ENCODE measurements around the gene HCFC1R1. TPM values are rescaled to one million over a fixed set of nuclear protein-coding genes. Genes with fewer than 3 reads are reported as not detected.

The HCFC1R1 gene
- total RNA-seq, 1 experiment from 2014 or later: 60.0 TPM

GRCh38 chr16:2974319-2975056 lies 49.3 kb downstream of the HCFC1R1 start:
- peaks cover 11 to 31% of the 10 kb centered on the region in 2 experiments; a peak in 3 of 4 replicates for H3K4me1 ChIP-seq (ENCODE audit: control insufficient read depth in 1 of 2, insufficient read depth in 2 of 2, low read length in 2 of 2)
- RAD21 ChIA-PET (ENCODE audit: low non-redundant PET in 1 of 2, low total read pairs in 2 of 2, uncharacterized antibody in 2 of 2, unreplicated experiment in 2 of 2): no interaction called here
- intact Hi-C loops (cut with micrococcal nuclease): no loop called here
- TF ChIP-seq SIN3A (IDR thresholded peaks at IDR 0.05; ENCODE audit: low read depth) (no peak), ATF3 (IDR thresholded peaks at IDR 0.05) (no peak), EGR1 (IDR thresholded peaks at IDR 0.05; ENCODE audit: low read depth) (no peak), CTCF (IDR thresholded peaks at IDR 0.05 in 2 of 3, conservative IDR thresholded peaks at IDR 0.05 in 1 of 3; ENCODE audit: borderline replicate concordance in 1 of 3, insufficient read depth in 1 of 3, low read depth in 2 of 3, low read length in 2 of 3) (no peak), POLR2AphosphoS5 (IDR thresholded peaks at IDR 0.05; ENCODE audit: low read depth, low read length) (peak; percentile 13; the same call in 1 of the 2 replicates)
- H3K9ac ChIP-seq (ENCODE audit: low read length): no peak overlapping the region
- no peak for ATAC-seq
- H3K9me3 ChIP-seq (ENCODE audit: control insufficient read depth in 1 of 2, insufficient read depth in 1 of 2, low read depth in 1 of 2, low read length in 2 of 2): no peaks in the 10 kb centered on the region
- no peak overlapping the region for H2AFZ ChIP-seq (ENCODE audit: low read depth, low read length, poor library complexity, severe bottlenecking)
- DNase-seq (ENCODE audit: low read depth, low spot score): no peak
- H4K20me1 ChIP-seq (ENCODE audit: insufficient read depth): peaks cover 6% of the 10 kb centered on the region; the same call in 1 of the 2 replicates
- H3K27ac ChIP-seq (ENCODE audit: low read depth, low read length): peak overlapping the region; percentile 8; the same call in 1 of the 2 replicates
- POLR2A ChIA-PET: interaction anchor here (1.0 kb wide), 1 partner anchor 54 kb away, joined by 3 read pairs; no protein-coding TSS in a partner anchor
- no peaks in the 10 kb centered on the region for H3K27me3 ChIP-seq (ENCODE audit: insufficient read depth, low read length)
- H3K9me2 ChIP-seq (ENCODE audit: insufficient read depth): no peaks in the 10 kb centered on the region
- peaks cover 5 to 40% of the 10 kb centered on the region in 2 experiments; a peak in 3 of 4 replicates for H3K36me3 ChIP-seq (ENCODE audit: control insufficient read depth in 1 of 2, insufficient read depth in 2 of 2, low read length in 2 of 2)
- BruUV-seq (replicated peaks): no TSS peak
- no peak overlapping the region for H3K4me3 ChIP-seq (replicated peaks in 1 of 2; ENCODE audit: low read depth in 1 of 2, low read length in 2 of 2)
- no peak overlapping the region for H3K4me2 ChIP-seq (ENCODE audit: low read length)
- CTCF ChIA-PET: no interaction called here
- peaks cover 76% of the 10 kb centered on the region for H3K79me2 ChIP-seq (ENCODE audit: insufficient read depth, low read length)

All from HCT116 (cell line).